Measurements from ENCODE around the gene BBS10.

- peak; percentile 88 for TF ChIP-seq CTCF (IDR thresholded peaks at IDR 0.05; ENCODE audit: poor library complexity, severe bottlenecking)
- peak; percentile 76 for TF ChIP-seq POLR2AphosphoS5 (IDR thresholded peaks at IDR 0.05)
- peak; percentile 37 for TF ChIP-seq TAF1 (IDR thresholded peaks at IDR 0.05; ENCODE audit: low read depth)
- no peak for TF ChIP-seq EZH2 (IDR thresholded peaks at IDR 0.05; ENCODE audit: borderline replicate concordance, insufficient read depth, low read length, poor library complexity, severe bottlenecking)
- TF ChIP-seq, protein P1, sequence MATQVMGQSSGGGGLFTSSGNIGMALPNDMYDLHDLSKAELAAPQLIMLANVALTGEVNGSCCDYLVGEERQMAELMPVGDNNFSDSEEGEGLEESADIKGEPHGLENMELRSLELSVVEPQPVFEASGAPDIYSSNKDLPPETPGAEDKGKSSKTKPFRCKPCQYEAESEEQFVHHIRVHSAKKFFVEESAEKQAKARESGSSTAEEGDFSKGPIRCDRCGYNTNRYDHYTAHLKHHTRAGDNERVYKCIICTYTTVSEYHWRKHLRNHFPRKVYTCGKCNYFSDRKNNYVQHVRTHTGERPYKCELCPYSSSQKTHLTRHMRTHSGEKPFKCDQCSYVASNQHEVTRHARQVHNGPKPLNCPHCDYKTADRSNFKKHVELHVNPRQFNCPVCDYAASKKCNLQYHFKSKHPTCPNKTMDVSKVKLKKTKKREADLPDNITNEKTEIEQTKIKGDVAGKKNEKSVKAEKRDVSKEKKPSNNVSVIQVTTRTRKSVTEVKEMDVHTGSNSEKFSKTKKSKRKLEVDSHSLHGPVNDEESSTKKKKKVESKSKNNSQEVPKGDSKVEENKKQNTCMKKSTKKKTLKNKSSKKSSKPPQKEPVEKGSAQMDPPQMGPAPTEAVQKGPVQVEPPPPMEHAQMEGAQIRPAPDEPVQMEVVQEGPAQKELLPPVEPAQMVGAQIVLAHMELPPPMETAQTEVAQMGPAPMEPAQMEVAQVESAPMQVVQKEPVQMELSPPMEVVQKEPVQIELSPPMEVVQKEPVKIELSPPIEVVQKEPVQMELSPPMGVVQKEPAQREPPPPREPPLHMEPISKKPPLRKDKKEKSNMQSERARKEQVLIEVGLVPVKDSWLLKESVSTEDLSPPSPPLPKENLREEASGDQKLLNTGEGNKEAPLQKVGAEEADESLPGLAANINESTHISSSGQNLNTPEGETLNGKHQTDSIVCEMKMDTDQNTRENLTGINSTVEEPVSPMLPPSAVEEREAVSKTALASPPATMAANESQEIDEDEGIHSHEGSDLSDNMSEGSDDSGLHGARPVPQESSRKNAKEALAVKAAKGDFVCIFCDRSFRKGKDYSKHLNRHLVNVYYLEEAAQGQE (IDR thresholded peaks at IDR 0.05; ENCODE audit: borderline replicate concordance) = peak; percentile 73
- peak; percentile 71 for TF ChIP-seq RAD21 (conservative IDR thresholded peaks at IDR 0.05)
- peak; percentile 82 for TF ChIP-seq SMC3 (conservative IDR thresholded peaks at IDR 0.05; ENCODE audit: poor library complexity)
Observed at GRCh38 chr12:76348079-76348901, at the start of gene BBS10.

Data from neural cell (in vitro differentiated cells).